Upper lobe of left lung (tissue), 6 donors: Measurements from ENCODE around the gene L1TD1. TPM values are rescaled to one million over a fixed set of nuclear protein-coding genes. Genes with fewer than 3 reads are reported as not detected.
"Not testable (repeated sequence)": the region's sequence is repeated elsewhere in the genome, so short reads cannot be mapped to it uniquely, and the experiment has no call there.

Experiments used
- ATAC-seq, 2 donors: fragments of 200-7000 bp; cut with Tn5 transposase; one replicate each; pipeline ENCODE4 v1.9.1; 2022; ENCODE audit warnings: mild to moderate bottlenecking in 2 of 2, moderate library complexity in 2 of 2; ENCODE audit not compliant: low FRiP score in 2 of 2
- DNase-seq, 2 donors: peaks; one replicate each; pipeline ENCODE4 v3.0.0-alpha.2; 2019 to 2020
- H3K27ac ChIP-seq, 4 donors: fragments of 200-600 bp; sonication (generic); one replicate each; pipeline ENCODE4 v1.5.1; 2016 to 2019
- H3K27me3 ChIP-seq, 4 donors: fragments of 200-600 bp; sonication (generic); one replicate each; pipeline ENCODE4 v1.5.1; 2017 to 2019
- H3K36me3 ChIP-seq, 4 donors: fragments of 200-600 bp; sonication (generic); one replicate each; pipeline ENCODE4 v1.5.1; 2016 to 2019
- H3K4me1 ChIP-seq, 4 donors: fragments of 200-600 bp; sonication (generic); one replicate each; pipeline ENCODE4 v1.5.1; 2018 to 2019
- H3K4me3 ChIP-seq, 4 donors: fragments of 200-600 bp; sonication (generic); one replicate each; pipeline ENCODE4 v1.5.1; 2017 to 2019; ENCODE audit warnings: mild to moderate bottlenecking in 2 of 4, moderate library complexity in 1 of 4
- H3K9me3 ChIP-seq, 4 donors: fragments of 200-600 bp; sonication (generic); one replicate each; pipeline ENCODE4 v1.5.1; 2018 to 2019
- EP300 ChIP-seq, 4 donors: sonication (generic); formaldehyde crosslinking; IDR thresholded peaks; one replicate each; pipeline ENCODE4 v1.5.1; 2017; ENCODE audit warnings: antibody characterized with exemption in 4 of 4, control low read depth in 2 of 4
- POLR2A ChIP-seq, 4 donors: fragments of 450-650 bp; IDR thresholded peaks; one replicate each; pipeline ENCODE4 v1.5.1; 2016 to 2017; ENCODE audit warnings: antibody characterized with exemption in 4 of 4, mild to moderate bottlenecking in 2 of 4
- POLR2AphosphoS5 ChIP-seq, 2 donors: sonication (generic); formaldehyde crosslinking; IDR thresholded peaks; one replicate each; pipeline ENCODE4 v1.5.1; 2017; ENCODE audit warnings: antibody characterized with exemption in 2 of 2
- WGBS, 2 donors: methylation state at CpG; one replicate each; pipeline ENCODE4 v1.1.5; 2017 to 2018; 5-methylcytosine and 5-hydroxymethylcytosine counted together
- total RNA-seq, 6 donors: library from RNA; depleted of rRNA in 4 of 6; stranded (reverse); fragments of >200 nt in 4 of 6; gene quantifications; one replicate each; pipeline versions ENCODE4 v1.1.0 to v1.2.1, GENCODE V29; 2016 to 2021
- TF ChIP-seq, protein P1 (sequence below), 6 experiments: fragments of 450-650 bp in 4 of 6; fragments of 200-600 bp in 2 of 6; sonication (generic) in 2 of 6; IDR thresholded peaks; one replicate each; pipeline ENCODE4 v1.5.1; 2016 to 2019; ENCODE audit warnings: antibody characterized with exemption in 6 of 6
- donor health status: DM: no; HTN: no; CAD: no; lungs with moderate emphysema.
- donor health status: DM: no; HTN: yes; CAD: no; lungs with severe emphysema.

The L1TD1 gene
- total RNA-seq, 6 donors from 2014 or later: under 0.01 to 0.71 (median 0.47) TPM

DNA sequence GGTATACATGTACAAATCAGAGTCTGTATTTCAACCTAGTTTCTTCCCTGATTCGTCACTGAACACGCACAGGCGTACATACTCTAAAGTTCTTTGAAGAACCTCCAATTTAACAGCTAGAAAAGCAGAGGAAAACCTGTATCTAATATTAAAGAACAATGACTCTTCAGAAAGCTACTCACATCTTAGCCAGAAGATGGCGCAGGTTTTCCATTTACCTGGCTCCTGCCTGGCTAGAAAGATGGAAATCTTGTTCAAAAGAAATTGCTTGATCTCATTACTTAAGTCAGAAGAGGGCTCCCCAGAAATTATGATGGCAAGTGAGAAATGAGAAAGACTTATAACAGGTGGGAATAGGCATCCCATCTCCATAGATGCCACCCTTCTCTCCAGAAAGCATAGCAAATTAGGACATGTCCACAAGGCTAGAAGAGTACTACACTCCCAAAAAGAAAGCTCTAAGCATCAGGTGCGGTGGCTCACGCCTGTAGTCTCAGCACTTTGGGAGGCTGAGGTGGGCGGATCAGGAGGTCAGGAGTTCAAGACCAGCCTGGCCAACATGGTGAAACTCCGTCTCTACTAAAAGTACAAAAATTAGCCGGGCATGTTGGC is 19.0 kb upstream of the L1TD1 start:
- WGBS, 2 donors: 53 to 58% methylated on average over 9 of the region's 9 CpGs

DNA sequence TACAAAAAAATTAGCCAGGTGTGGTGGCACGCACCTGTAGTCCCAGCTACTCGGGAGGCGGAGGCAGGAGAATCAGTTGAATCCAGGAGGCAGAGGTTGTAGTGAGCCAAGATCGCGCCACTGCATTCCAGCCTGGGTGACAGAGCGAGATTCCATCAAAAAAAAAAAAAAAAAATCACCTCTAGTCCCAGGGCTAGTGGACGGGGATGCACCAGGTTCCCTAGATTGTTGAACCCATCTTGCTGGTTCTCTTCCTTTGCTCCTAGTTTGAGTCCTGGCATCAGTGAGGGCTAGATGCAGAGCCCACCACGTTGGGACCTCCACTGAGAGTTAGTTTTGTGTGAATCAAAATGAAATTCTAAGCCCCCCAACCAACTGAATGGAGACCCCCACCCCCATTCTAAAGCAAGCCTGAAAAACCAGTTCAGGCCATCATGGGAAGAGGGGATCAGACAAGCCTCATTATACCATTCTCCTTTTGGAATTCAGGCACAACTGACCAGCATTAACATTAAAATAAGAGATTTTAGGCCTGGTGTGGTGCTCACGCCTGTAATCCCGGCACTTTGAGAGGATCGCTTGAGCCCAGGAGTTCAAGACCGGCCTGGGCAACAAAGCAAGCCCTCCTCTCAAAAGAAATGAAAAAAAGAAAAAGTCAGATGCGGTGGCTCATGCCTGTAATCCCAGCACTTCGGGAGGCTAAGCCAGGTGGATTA is 17.9 kb upstream of the L1TD1 start:
- peaks cover 0 to 6% (median 0%) of the 10 kb centered on the region in 4 donors for H3K4me1 ChIP-seq
- no peak for DNase-seq
- no peaks in the 10 kb centered on the region for H3K9me3 ChIP-seq
- H3K27me3 ChIP-seq: no peaks in the 10 kb centered on the region
- 85 to 89% methylated on average over 14 of the region's 14 CpGs for WGBS, 2 donors
- TF ChIP-seq, protein P1, sequence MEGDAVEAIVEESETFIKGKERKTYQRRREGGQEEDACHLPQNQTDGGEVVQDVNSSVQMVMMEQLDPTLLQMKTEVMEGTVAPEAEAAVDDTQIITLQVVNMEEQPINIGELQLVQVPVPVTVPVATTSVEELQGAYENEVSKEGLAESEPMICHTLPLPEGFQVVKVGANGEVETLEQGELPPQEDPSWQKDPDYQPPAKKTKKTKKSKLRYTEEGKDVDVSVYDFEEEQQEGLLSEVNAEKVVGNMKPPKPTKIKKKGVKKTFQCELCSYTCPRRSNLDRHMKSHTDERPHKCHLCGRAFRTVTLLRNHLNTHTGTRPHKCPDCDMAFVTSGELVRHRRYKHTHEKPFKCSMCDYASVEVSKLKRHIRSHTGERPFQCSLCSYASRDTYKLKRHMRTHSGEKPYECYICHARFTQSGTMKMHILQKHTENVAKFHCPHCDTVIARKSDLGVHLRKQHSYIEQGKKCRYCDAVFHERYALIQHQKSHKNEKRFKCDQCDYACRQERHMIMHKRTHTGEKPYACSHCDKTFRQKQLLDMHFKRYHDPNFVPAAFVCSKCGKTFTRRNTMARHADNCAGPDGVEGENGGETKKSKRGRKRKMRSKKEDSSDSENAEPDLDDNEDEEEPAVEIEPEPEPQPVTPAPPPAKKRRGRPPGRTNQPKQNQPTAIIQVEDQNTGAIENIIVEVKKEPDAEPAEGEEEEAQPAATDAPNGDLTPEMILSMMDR (IDR thresholded peaks at IDR 0.05): no peak
- no peak for TF ChIP-seq EP300 (IDR thresholded peaks at IDR 0.05)
- no peak for TF ChIP-seq POLR2AphosphoS5 (IDR thresholded peaks at IDR 0.05)
- TF ChIP-seq POLR2A (IDR thresholded peaks at IDR 0.05): no peak
- no peak overlapping the region for H3K4me3 ChIP-seq
- H3K27ac ChIP-seq: no peak overlapping the region
- ATAC-seq: no peak
- no peaks in the 10 kb centered on the region for H3K36me3 ChIP-seq

More for the DNA sequence above, 19.0 kb upstream of the L1TD1 start:
- peak in 1 of 2 donors; percentile 60 for ATAC-seq
- no peaks in the 10 kb centered on the region for H3K36me3 ChIP-seq
- DNase-seq: peak in 1 of 2 donors; percentile 39
- H3K9me3 ChIP-seq: no peaks in the 10 kb centered on the region
- H3K4me1 ChIP-seq: peaks cover 0 to 5% (median 0%) of the 10 kb centered on the region in 4 donors
- H3K27ac ChIP-seq: no peak overlapping the region
- TF ChIP-seq, protein P1 (IDR thresholded peaks at IDR 0.05): peak; percentile 40 to 74 (median 64)
- TF ChIP-seq EP300 (IDR thresholded peaks at IDR 0.05) (no peak), POLR2A (IDR thresholded peaks at IDR 0.05) (no peak), POLR2AphosphoS5 (IDR thresholded peaks at IDR 0.05) (no peak)
- no peak overlapping the region for H3K4me3 ChIP-seq
- H3K27me3 ChIP-seq: no peaks in the 10 kb centered on the region

DNA sequence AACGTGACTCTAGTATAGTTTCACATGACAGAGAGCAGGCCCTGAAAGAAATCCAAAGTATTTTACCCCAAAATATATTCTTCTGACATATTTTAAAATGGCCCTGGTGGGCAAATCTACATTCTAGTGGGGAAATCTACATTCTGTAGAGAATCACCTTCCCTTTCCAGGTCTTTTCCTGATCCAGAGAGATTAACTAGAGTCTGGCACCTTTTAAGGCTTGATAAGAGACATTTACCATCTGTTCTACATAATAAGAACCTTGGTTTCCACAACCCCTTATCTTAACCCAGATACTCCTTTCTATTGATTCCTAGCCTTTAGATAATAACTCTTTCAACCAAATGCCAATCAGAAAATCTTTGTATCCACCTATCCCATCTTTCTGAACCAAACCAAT is 17.0 kb upstream of the L1TD1 start:
- 80 to 94% methylated on average over 1 of the region's 1 CpG for WGBS, 2 donors
- no peak for ATAC-seq
- no peaks in the 10 kb centered on the region for H3K9me3 ChIP-seq
- DNase-seq: no peak
- TF ChIP-seq, protein P1 (IDR thresholded peaks at IDR 0.05): no peak
- TF ChIP-seq EP300 (IDR thresholded peaks at IDR 0.05) (no peak), POLR2AphosphoS5 (IDR thresholded peaks at IDR 0.05) (no peak), POLR2A (IDR thresholded peaks at IDR 0.05) (no peak)
- no peaks in the 10 kb centered on the region for H3K27me3 ChIP-seq
- H3K27ac ChIP-seq: no peak overlapping the region
- peaks cover 0 to 6% (median 0%) of the 10 kb centered on the region in 4 donors for H3K4me1 ChIP-seq
- no peak overlapping the region for H3K4me3 ChIP-seq
- no peaks in the 10 kb centered on the region for H3K36me3 ChIP-seq

DNA sequence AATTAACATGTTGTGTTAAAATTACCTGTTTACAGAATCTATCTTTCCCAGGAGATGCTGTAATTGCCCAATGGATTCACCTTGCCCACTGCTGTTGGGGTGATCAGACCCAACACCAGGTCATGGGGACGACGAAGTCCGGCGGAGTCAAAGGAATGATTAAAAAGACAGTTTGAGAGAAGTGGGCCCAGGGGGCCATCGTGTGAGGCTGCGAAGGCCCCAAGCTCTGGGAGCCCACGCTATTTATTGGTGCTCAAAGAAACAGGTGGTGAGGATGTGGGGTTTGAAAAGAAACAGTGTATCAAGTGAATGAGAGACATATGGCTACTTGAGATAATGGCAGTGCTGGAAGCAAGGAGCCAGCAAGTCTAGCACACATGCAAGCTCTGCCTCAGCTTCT is 16.3 kb upstream of the L1TD1 start:
- no peaks in the 10 kb centered on the region for H3K27me3 ChIP-seq
- TF ChIP-seq POLR2A (IDR thresholded peaks at IDR 0.05): no peak
- TF ChIP-seq POLR2AphosphoS5 (IDR thresholded peaks at IDR 0.05): no peak
- TF ChIP-seq EP300 (IDR thresholded peaks at IDR 0.05): no peak
- TF ChIP-seq, protein P1 (IDR thresholded peaks at IDR 0.05): no peak
- H3K4me1 ChIP-seq: peaks cover 0 to 6% (median 0%) of the 10 kb centered on the region in 4 donors
- no peak for ATAC-seq
- no peak overlapping the region for H3K4me3 ChIP-seq
- no peak overlapping the region for H3K27ac ChIP-seq
- DNase-seq: no peak
- 88 to 91% methylated on average over 7 of the region's 7 CpGs for WGBS, 2 donors
- H3K9me3 ChIP-seq: no peaks in the 10 kb centered on the region
- no peaks in the 10 kb centered on the region for H3K36me3 ChIP-seq

DNA sequence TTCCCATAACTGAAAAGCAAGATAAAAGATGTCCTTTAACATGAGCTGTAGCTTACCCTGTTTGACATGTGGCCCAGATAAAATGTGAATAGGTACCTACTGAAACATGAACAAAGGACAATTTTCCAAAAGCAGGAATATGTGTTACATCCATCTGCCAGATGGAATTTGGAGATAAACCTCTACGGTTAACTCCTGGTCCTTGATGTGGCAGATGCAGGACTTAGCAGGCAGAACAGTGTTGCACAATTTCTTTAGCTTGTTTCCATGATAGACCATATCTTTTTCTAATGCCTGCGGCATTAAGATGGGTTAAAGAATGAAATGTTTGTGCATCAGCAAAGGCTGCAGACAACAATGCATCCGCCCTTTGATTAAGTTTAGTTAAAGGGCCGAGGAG is 14.6 kb upstream of the L1TD1 start:
- DNase-seq, H3K27me3 ChIP-seq, ATAC-seq, H3K27ac ChIP-seq, H3K4me3 ChIP-seq, H3K36me3 ChIP-seq, H3K9me3 ChIP-seq, H3K4me1 ChIP-seq: not testable (repeated sequence)
- 71 to 73% methylated on average over 4 of the region's 4 CpGs for WGBS, 2 donors
